GM21825 (cell line): ENCODE measurements around the gene MRFAP1L1.
"Not testable (repeated sequence)": the region's sequence is repeated elsewhere in the genome, so short reads cannot be mapped to it uniquely, and the experiment has no call there.

Experiments used
- ATAC-seq: cut with Tn5 transposase; IDR thresholded peaks from one replicate; pipeline ENCODE4 v1.9.1; 2021; ENCODE audit warnings: mild to moderate bottlenecking, moderate library complexity; ENCODE audit not compliant: unreplicated experiment

Gene MRFAP1L1

DNA sequence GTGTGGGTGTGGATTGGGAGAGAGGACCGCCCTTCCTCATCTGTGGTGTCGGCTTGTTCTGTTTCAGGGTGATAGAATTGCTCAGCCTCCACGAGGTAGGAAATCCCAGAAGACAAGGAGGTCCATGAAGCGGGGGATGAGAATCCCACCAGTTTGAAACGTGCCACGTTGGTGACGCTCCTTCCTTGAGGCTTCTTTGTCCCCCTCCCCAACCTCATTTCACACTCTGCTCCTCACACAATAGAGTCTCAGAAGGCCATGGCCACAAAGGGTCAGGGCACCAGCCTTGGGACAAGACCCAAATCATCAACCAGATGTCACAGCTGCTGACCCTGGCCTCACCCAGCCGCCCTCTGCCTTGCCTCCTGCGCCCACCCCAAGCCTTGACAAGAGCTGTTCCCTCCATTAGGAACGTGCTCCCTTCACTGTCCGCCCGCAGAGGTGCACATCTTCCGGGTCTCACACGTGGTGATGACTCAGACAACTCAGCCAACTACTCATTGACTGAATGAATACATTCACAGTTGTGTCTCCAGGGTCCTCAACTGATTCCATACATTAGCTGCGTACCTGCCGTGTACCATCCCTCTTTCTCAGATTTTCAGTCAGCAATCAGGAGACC is 24.6 kb upstream of the MRFAP1L1 start:
- no peak for ATAC-seq

DNA sequence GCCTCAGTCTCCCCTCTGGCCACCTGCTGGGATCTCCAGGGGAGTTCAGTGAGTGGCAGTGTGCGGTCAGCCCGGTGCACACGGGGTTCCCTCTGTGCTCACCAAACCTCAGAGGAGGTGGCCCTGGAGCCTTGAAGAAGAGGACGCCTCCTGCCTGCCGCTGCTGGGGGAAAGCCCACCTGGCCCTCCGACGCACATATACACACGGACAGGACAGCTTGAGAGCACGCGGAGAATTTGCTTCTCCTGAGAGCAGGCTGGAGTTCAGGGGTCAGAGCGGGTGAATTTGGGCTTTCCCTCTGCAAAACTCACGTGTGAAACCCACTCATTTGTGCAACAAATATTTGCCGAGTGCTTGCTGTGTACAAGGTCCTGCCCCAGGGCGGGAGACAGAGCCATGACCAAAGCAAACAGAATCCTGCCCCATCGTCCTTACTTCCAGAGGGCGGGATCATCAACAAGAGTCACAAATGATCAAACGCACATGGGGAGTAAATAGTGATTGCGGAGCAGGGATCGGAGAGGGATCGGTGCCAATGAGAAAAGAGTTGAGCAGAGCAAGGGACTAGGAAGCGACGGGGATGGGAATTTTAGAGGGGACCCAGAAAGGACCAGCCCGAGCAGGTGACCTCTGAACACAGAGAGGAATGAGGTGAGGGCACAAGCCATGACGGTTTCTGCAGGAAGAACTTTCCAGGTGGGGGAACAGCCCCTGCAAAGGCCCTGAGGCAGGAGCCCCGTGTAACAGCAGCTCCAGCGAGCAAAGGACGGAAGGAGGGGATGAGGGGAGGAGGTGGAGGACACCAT is 23.9 kb upstream of the MRFAP1L1 start:
- no peak for ATAC-seq

DNA sequence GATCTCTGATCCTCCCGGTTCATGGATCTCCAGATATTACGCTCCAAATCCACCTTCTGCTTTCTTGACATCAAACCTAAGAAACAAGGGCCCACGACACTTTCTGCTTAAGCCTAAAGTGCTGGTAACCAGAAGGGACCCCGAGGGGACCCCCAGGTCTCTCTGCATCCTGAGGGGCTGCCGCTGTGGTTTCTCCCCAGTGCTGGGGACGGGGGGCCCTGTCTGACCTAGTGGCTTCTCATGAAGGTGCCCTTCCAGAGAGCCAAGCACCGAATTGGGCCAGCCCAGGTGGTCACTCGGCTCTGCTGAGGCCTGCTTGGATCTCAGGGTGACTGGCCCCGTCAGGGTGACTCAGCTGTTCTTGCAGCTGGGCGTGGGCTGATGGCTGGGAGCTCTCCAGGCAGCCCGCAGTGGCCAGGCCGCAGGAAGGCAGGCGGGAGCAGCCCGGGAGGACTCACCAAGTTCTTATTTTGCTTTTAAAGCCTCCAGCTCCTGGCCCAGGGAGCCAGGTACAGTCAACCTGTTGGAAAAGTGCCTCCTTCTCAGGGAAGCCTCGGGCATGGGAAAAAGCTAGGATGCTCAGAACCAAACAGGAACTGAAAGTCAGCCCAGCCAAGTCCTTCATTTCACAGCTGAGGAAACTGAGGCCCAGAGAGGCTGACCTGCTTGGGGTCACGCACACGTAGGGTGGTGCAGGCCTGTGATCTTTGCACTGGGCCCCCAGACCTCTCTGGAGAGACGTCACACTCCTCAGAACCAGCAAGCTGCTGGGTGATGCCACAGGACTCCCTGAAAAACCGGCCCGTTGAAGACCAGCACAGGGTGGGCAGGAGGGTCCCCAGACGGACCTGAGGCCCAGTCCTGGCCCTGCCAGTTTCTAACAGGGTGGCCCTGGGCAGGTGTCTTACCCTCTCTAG is 23.0 kb upstream of the MRFAP1L1 start:
- no peak for ATAC-seq

DNA sequence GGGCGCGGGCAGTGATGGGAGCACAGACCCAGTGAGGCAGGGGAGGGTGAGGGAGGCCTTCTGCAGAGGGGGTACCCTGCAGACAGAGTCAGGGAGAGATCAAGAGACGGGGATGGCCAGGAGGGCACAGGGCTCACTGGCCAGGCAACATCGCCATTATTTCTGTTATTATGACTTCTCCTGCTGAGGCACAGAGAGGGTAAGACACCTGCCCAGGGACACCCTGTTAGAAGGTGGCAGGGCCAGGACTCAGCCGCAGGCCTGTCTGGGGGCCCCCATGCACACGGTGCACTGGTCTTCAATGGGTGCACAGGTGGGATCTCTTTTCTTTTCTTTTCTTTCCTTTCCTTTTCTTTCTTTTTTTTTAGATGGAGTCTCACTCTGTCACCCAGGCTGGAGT is 22.1 kb upstream of the MRFAP1L1 start:
- no peak for ATAC-seq

DNA sequence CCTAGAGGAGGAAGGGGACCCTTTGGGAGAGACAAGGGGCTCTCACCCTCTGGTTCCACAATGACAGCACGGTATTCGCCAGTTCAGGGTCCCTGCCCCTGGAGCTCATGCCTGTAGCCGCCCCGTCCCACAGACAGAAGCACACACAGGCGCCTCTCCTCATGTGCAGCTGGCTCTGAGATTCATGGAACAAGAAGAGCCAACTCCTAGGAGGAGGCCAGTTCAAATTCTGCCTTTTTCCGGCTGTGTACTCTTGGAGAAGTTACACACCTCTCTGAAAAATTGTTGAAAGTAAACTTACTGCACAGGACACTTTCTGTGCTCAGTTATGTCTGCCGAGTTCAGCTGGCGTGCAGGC is 21.6 kb upstream of the MRFAP1L1 start:
- ATAC-seq, result no peak

DNA sequence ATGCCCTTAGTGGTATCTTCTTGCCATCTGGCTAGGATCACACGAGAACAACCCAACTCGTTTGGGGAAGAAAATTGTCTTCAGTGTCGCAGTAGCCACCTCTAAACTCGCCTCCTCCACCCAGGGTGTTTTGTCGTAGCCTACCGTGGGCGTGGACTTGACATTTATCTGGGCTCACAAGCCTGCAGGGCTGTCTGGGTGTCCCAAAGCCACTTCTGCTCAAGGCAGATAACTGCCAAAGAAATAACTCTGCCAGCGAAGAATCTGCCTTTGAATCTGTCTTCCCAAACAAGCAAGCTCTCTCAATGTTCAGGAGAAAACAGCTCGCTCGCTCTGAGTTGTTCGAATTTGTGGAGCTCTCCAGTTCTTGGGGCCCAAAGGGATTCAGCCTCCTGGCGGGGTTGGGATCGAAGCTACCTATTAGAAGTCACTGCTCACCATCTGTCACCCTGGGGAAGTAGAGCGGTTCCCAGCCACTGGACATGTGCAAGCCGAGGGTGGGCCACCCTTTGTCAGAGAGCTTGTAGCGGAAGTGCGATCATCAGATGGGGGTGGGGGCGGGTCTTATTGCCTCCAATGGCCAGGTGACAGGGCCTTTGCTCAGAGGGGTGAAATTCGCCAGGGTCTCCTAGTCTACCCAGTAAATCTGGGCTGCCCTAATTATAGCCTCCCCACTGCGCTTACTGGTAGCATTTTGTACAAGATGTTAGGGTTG is 21.1 kb upstream of the MRFAP1L1 start:
- ATAC-seq, result no peak

DNA sequence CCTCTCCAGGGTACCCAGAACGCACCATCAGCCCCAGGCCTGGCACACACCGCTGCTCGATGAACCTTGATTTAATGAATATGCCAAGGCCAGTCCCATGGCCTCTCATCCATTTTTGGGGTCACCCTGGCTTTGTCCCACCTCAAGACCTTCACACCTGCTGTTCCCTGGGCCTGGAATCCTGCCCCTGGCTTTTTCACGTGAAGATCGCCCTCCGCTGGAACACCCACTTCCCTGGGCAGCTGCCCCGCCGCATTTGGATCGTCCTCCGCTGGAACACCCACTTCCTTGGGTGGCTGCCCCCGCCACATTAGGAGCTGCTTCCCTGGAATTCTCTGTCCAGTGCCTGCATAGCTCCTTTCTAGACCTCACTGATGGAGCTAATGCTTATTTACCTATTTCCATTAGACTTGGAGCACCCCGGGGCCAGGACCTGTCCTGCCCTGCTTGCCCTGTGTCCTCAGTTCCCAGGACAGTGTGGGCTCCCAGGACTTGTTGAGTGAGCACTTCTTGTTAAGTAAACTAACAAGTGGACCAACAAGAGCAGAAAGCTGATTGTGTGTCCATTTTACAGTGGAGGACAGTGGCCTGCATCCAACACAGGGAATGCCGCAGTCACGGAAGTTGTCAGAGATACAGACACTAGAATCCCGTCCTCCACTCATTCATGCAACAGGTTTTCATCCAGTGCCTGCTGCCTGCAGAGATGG is 18.8 kb upstream of the MRFAP1L1 start:
- no peak for ATAC-seq

DNA sequence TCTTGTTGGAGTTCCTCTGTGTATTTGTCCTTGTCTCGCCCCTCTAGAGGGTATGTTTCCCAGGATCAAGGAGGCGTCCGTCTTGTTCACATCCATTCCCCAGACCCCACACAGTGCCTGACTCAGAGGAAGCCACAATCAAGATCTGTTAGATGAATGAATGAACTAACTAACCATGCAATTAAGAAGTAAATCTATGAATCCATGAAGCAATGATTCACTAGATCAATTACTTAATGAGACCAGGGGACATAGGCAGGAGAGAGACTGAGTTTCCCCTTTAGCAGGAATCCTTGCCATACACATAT is 18.2 kb upstream of the MRFAP1L1 start:
- ATAC-seq, result no peak

DNA sequence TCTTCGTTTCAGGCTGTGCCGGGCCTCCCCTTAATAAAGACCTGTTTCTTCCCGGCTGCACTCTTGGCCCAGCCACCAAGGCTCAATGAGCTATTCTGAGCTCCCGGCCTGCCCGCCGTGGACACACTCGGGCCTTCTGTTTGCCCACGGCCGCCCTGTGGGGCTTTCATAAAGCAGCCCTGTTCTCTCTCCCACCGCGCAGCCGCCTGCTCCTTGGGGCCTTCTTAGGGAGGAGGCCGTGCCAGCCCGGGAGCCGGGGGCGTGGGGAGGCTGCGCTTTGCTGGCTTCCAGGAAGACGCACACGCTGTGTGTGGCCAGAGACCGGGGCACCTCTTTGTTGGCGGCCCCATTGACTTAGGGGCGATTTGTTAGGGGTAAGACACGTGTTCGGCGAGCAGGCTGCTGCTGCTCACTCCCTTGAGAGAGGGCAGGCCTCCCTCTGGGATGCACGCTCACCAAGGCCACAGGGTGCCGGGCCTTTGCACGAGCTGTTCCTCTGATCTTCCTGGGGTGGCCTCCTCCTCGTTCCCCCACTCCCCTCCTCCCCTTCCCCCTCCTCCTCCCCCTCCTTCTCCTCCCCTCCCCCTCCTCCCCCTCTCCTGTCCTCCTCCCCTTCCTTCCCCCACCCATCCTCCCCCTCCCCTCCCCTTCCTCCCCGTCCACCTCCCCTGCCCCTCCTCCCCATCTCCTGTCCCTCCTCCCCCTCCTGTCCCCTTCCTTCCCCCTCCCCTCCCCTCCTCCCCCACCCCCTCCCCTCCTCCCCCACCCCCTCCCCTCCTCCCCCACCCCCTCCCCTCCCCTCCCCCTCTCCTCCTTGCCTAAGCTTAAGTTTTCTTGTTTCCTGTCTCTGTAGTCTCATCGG is 17.6 kb upstream of the MRFAP1L1 start:
- no peak for ATAC-seq

DNA sequence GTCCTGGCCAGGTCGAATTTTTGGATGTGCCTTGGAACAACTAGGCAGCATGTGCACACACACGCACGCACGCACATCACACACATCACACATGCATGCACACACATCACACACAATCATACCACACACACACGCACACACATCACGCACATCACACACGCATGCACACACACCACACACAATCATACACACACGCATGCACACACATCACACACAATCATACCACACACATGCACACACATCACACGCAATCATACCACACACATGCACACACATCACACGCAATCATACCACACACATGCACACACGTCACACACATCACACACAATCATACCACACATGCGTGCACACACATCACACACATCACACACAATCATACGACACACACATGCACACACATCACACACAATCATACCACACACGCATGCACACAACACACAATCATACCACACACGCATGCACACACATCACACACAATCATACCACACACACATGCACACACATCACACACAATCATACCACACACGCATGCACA is 15.8 kb upstream of the MRFAP1L1 start:
- not testable (repeated sequence) for ATAC-seq

DNA sequence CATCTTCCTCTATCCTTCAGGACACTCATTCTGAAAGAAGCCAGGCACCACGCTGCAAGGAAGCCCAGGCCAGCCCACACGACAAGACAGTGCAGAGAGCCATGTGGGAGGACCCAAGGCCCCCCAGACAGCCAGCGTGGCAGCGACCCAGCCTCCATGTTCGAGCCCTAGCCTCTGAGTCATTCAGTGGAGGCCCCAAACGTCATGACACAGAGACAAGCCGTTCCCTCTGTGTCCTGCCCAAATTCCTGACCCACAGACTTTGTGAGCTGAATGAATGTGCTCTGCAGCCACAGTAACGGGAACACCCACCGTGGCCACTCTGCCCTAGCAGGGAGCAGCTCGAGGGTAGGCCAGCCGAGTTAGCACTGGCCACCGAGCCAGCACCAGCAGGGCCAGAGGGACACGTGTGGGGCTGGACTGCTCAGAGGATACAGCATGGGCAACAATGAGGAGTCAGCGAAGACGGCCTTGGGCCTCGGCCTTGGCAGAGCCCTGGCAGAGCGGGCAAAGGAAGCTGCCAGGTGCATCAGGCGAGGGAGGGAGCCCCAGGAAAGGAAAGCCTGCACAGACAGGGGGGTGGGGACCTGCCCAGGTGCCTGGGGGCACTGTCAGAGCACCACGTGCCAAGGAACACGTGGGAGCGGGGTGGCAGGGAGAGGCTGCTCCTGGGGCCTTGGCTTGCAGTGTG is 14.9 kb upstream of the MRFAP1L1 start:
- ATAC-seq, result no peak

DNA sequence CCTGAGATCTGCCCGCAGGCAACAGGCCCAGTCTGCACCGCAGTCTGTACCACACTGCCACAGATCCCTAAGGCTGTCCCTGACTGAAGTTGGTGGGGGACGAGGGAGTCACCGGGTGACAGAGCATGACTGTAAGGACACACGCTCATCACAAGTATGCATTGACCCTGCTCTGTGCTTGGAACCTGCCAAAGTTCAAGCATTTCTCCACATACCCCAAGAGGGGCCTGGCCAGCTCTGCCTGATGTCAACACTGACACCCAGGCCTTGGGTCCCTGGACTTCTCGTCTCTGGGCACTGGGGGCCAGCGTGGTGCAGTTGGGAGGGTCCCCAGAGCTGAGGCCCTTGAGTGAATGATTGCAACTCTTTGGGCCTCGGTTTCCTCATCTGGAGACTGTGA is 14.2 kb upstream of the MRFAP1L1 start:
- ATAC-seq, result no peak

DNA sequence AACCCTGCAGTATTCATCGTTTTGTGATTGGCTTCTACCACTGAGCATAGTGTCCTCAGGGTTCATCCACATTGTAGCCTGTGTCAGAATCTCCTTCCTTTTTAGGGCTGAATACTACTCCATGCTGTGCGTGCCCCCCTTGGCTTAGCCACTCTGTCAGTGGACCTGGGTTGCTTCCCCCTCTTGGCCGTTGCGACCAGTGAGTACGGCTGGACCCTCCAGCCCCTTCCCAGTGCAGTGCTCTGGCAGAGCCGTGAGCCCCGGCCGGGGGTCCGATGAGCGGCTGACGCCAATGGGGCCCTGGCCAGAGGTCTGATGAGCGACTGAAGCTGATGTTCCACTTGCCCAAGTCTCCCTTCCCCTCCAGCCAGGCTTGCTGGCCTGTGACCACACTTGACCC is 13.2 kb upstream of the MRFAP1L1 start:
- ATAC-seq, result no peak

DNA sequence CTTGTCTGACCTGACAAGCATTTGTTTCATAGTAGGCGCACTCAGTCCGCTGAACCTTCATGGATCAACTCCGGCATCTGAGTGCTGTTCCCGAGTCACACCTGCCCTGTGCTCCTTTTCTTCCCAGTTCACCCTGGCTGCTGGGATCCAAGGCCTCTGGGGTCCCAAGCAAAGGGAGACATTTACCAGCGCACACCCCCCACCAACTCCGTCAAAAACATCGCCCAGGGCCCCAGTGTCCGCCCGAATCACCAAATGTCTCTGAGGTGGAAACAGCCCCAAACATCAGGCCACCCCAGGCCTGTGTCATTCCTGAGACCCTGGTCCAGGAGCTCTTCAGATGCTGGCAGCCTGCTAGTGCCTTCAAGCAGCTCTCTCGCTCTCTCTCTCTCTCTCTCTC is 11.5 kb upstream of the MRFAP1L1 start:
- no peak for ATAC-seq

DNA sequence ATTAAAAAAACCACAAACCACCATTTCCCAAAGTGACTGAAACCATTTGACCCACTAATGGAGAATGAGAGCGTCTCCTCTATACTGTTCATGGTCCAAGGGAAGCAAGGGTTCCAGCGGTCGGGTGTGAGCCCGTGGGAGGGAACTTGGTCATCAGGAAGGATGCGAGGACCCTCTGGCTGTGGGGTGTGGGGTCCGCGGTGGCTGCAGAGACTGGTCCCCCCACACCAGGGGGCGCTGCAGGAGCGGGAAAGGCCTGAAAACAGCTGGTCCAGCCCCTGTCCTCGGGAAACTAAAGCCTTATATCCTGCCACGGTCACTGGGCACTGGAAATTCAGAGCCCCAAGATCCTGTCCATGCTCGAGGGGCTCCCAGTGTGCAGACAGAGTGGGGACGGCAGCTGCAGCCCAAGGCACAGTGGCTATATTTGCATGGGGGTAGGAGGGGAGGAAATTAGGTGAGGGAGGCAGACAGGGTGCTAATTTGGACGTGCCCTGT is 10.6 kb upstream of the MRFAP1L1 start:
- ATAC-seq, result no peak

DNA sequence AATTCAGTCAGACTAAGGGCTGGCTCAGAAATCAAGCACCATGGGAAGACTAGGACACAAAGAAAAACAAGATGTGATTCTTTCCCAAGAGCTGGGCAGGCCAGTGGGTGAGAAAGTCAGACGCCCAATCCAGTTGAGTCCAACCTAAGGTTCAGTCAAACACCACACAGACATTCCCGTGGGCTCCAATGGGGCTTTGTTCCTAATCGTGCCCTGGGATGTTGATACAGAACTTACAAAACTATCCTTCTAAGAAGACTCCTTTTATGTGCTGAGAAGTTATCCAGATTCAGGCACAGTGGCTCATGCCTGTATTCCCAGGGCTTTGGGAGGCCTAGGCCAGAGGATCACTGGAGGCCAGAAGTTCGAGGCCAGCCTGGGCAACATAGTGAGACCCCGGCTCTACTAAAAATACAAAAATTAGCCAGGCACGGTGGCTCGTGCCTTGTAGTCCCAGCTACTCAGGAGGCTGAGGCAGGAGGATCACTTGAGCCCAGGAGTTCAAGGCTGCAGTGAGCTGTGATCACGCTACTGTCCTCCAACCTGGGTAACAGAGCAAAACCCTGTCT is 10.0 kb upstream of the MRFAP1L1 start:
- no peak for ATAC-seq

DNA sequence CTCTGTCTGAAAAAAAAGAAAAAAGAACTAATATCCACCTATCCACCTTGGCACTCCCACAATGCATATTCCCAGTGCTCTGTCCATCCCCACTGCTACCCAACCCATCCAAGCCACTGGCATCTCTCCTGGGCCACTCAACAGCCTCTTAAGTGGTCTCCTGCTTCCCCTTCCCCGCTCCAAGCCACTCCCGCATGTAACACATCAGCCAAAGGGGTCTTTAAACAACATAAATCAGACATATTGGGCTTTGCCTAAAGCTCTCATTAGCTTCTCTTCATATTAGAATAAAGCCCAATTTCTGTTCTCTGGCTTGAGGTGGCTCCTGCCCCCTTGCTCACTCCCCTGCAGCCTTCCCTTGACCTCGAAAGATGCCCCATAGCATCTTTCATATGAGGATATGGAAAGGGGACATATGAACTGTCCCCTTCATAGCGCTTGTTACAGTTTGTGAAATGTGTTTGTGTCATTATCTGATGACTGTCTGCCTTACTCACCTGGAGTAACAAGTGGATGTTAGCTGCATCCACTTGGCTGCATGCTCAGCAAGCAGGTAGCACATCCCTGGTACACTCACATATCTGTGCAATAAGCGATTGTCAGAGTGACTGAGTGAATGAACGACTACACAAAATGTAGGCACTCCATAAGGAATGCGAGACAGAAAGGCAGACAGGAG is 9.4 kb upstream of the MRFAP1L1 start:
- ATAC-seq, result no peak
